RWPE2 (cell line): ENCODE results near the gene DHDDS.

Experiments used
- ATAC-seq: fragments of 200-7000 bp; cut with Tn5 transposase; 3 replicates; pipeline ENCODE4 v1.9.1; 2021; ENCODE audit warnings: low read depth
- DNase-seq: peaks from one replicate; pipeline ENCODE4 v3.0.0-alpha.2; 2020; ENCODE audit warnings: low spot score
- H3K27ac ChIP-seq: fragments of 450-650 bp; 2 replicates; pipeline ENCODE4 v1.5.1; 2017; ENCODE audit warnings: mild to moderate bottlenecking; ENCODE audit not compliant: poor library complexity, severe bottlenecking
- H3K27me3 ChIP-seq: fragments of 250-450 bp; sonication (Bioruptor Pico); 2 replicates; pipeline ENCODE4 v1.5.1; 2021; ENCODE audit warnings: mild to moderate bottlenecking, moderate library complexity; ENCODE audit not compliant: insufficient read depth, poor library complexity, severe bottlenecking
- H3K36me3 ChIP-seq: fragments of 250-450 bp; sonication (Bioruptor Pico); 2 replicates; pipeline ENCODE4 v1.5.1; 2020; ENCODE audit warnings: low read depth, mild to moderate bottlenecking, moderate library complexity
- H3K4me1 ChIP-seq: fragments of 250-450 bp; sonication (Bioruptor Pico); 2 replicates; pipeline ENCODE4 v1.5.1; 2021; ENCODE audit warnings: mild to moderate bottlenecking, moderate library complexity; ENCODE audit not compliant: insufficient read depth, poor library complexity, severe bottlenecking
- H3K4me3 ChIP-seq: fragments of 250-450 bp; sonication (Bioruptor Pico); 2 replicates; pipeline ENCODE4 v1.5.1; 2021; ENCODE audit warnings: mild to moderate bottlenecking, moderate library complexity; ENCODE audit not compliant: severe bottlenecking
- H3K9me3 ChIP-seq: fragments of 250-450 bp; sonication (Bioruptor Pico); 2 replicates; pipeline ENCODE4 v1.5.1; 2021; ENCODE audit warnings: mild to moderate bottlenecking, moderate library complexity; ENCODE audit not compliant: severe bottlenecking
- CTCF ChIP-seq: fragments of 450-650 bp; IDR thresholded peaks from one replicate; pipeline ENCODE4 v1.5.1; 2017; ENCODE audit warnings: mild to moderate bottlenecking, moderate library complexity; ENCODE audit not compliant: poor library complexity, severe bottlenecking

The DHDDS gene

GRCh38 chr1:26478988-26479387 is 46.9 kb downstream of the DHDDS start:
- H3K36me3 ChIP-seq, result peaks cover 48% of the 10 kb centered on the region
- no peak overlapping the region for H3K4me3 ChIP-seq
- H3K9me3 ChIP-seq, result no peaks in the 10 kb centered on the region
- DNase-seq (no peak), ATAC-seq (no peak)
- no peak overlapping the region for H3K27ac ChIP-seq
- TF ChIP-seq CTCF, result no peak
- H3K27me3 ChIP-seq, result no peaks in the 10 kb centered on the region
- H3K4me1 ChIP-seq, result peaks cover under 1% of the 10 kb centered on the region

- ATAC-seq (no peak), DNase-seq (no peak)
- Histone ChIP-seq H3K4me3 (no peak overlapping the region), H3K9me3 (no peaks in the 10 kb centered on the region), H3K4me1 (peaks cover 6% of the 10 kb centered on the region), H3K36me3 (peaks cover 13% of the 10 kb centered on the region), H3K27ac (no peak overlapping the region), H3K27me3 (no peaks in the 10 kb centered on the region)
- no peak for TF ChIP-seq CTCF
These were observed 50.8 kb downstream of the DHDDS start for GRCh38 chr1:26482921-26483320.

GRCh38 chr1:26483980-26484379 is 51.9 kb downstream of the DHDDS start:
- Histone ChIP-seq H3K27ac (no peak overlapping the region), H3K4me1 (peaks cover 6% of the 10 kb centered on the region), H3K9me3 (no peaks in the 10 kb centered on the region), H3K27me3 (no peaks in the 10 kb centered on the region), H3K36me3 (peaks cover 6% of the 10 kb centered on the region), H3K4me3 (no peak overlapping the region)
- no peak for ATAC-seq
- TF ChIP-seq CTCF, result no peak
- DNase-seq, result no peak

- Histone ChIP-seq H3K27ac (no peak overlapping the region), H3K4me1 (peaks cover 6% of the 10 kb centered on the region), H3K27me3 (no peaks in the 10 kb centered on the region), H3K36me3 (no peaks in the 10 kb centered on the region), H3K4me3 (no peak overlapping the region), H3K9me3 (no peaks in the 10 kb centered on the region)
- ATAC-seq (no peak), DNase-seq (no peak)
- TF ChIP-seq CTCF, result no peak
These were observed 58.0 kb downstream of the DHDDS start for GRCh38 chr1:26490155-26490554.

- no peak for DNase-seq
- no peak for TF ChIP-seq CTCF
- no peak overlapping the region for H3K4me3 ChIP-seq
These were observed 61.1 kb downstream of the DHDDS start for GRCh38 chr1:26493267-26493666.

More at GRCh38 chr1:26493267-26493666, 61.1 kb downstream of the DHDDS start:
- Histone ChIP-seq H3K27ac (no peak overlapping the region), H3K9me3 (no peaks in the 10 kb centered on the region), H3K4me1 (no peaks in the 10 kb centered on the region), H3K27me3 (no peaks in the 10 kb centered on the region), H3K36me3 (no peaks in the 10 kb centered on the region)
- ATAC-seq, result no peak
